Right lobe of liver (tissue), 4 donors: ENCODE data around the gene INTS3.

Experiments used
- CTCF ChIP-seq, 4 donors: fragments of 200-600 bp in 3 of 4; fragments of 450-650 bp in 1 of 4; IDR thresholded peaks; one replicate each; pipeline versions ENCODE4 v1.5.1 to v1.8.0; 2016 to 2022; ENCODE audit warnings: antibody characterized with exemption in 4 of 4, mild to moderate bottlenecking in 2 of 4
- POLR2A ChIP-seq: fragments of 450-650 bp; IDR thresholded peaks from one replicate; pipeline ENCODE4 v1.6.1; 2017; ENCODE audit warnings: antibody characterized with exemption, mild to moderate bottlenecking
- donor health status: DM: no; HTN: no; CAD: no.
- donor health status: DM: no; HTN: no; CAD: no.
- donor health status: DM: no; HTN: yes; CAD: no.

GRCh38 chr1:153698020-153698922, 29.6 kb upstream of the INTS3 start:
- no peak for TF ChIP-seq CTCF (IDR thresholded peaks at IDR 0.05)
- no peak for TF ChIP-seq POLR2A
